NCI-H1048 (cell line): ENCODE measurements around the gene SIGLEC11.
"Not testable (repeated sequence)": the region's sequence is repeated elsewhere in the genome, so short reads cannot be mapped to it uniquely, and the experiment has no call there.

Experiments
- DNase-seq: peaks from one replicate; lab custom pipeline; 2025; lab: John Stamatoyannopoulos, UW

The SIGLEC11 gene

GRCh38 chr19:49924881-49925210 is 36.1 kb downstream of the SIGLEC11 start:
- not testable (repeated sequence) for DNase-seq

- no peak for DNase-seq
Observed at GRCh38 chr19:49924004-49924880, 36.7 kb downstream of the SIGLEC11 start.

GRCh38 chr19:49923055-49924003 is 37.6 kb downstream of the SIGLEC11 start:
- DNase-seq, result no peak

GRCh38 chr19:49921871-49922795 is 38.8 kb downstream of the SIGLEC11 start:
- DNase-seq, result no peak

GRCh38 chr19:49920624-49921363 is 40.2 kb downstream of the SIGLEC11 start:
- no peak for DNase-seq

- no peak for DNase-seq
Observed at GRCh38 chr19:49918089-49918488, 42.9 kb downstream of the SIGLEC11 start.

GRCh38 chr19:49916839-49917733 is 43.9 kb downstream of the SIGLEC11 start:
- DNase-seq, result no peak

- DNase-seq, result no peak
Observed at GRCh38 chr19:49915271-49915670, 45.7 kb downstream of the SIGLEC11 start.

- no peak for DNase-seq
Observed at GRCh38 chr19:49913720-49914119, 47.3 kb downstream of the SIGLEC11 start.

- no peak for DNase-seq
Observed at GRCh38 chr19:49912965-49913685, 47.8 kb downstream of the SIGLEC11 start.

GRCh38 chr19:49911381-49912145 is 49.4 kb downstream of the SIGLEC11 start:
- DNase-seq, result no peak

GRCh38 chr19:49910179-49910578 is 50.8 kb downstream of the SIGLEC11 start:
- no peak for DNase-seq

GRCh38 chr19:49908480-49909420 is 52.2 kb downstream of the SIGLEC11 start:
- DNase-seq, result no peak

GRCh38 chr19:49907745-49908446 is 53.1 kb downstream of the SIGLEC11 start:
- no peak for DNase-seq

GRCh38 chr19:49906879-49907564 is 54.0 kb downstream of the SIGLEC11 start:
- DNase-seq, result no peak

GRCh38 chr19:49904136-49904535 is 56.8 kb downstream of the SIGLEC11 start:
- DNase-seq, result no peak
